GM12878 (cell line): ENCODE measurements around the gene RACGAP1. TPM values are rescaled to one million over a fixed set of nuclear protein-coding genes. Genes with fewer than 3 reads are reported as not detected.

ENCODE experiments used
- ATAC-seq: fragments of 200-7000 bp; cut with Tn5 transposase; 3 replicates; pipeline ENCODE4 v1.9.1; 2020; ENCODE audit warnings: mild to moderate bottlenecking, moderate library complexity
- BruUV-seq: library from RNA; stranded (reverse); fragments of 400-500 nt; replicated peaks from 2 replicates; lab custom pipeline; 2021; lab: Mats Ljungman, UMichigan
- CTCF ChIA-PET: fragments of 300-600 bp; sonication (Branson Sonifier 250); formaldehyde crosslinking; extraction: SDS; loops from one replicate; lab custom pipeline; 2021; ENCODE audit warnings: inconsistent platforms; lab: Yijun Ruan, JAX
- POLR2A ChIA-PET: fragments of 350-600 bp; formaldehyde crosslinking; extraction: SDS; loops from one replicate; lab custom pipeline; 2021; ENCODE audit warnings: inconsistent platforms; lab: Charles Lee
- RAD21 ChIA-PET: fragments of 300-600 bp; sonication (Branson Sonifier 250); formaldehyde crosslinking; loops from one replicate; lab custom pipeline; 2023; ENCODE audit warnings: antibody characterized with exemption; ENCODE audit not compliant: unreplicated experiment; lab: Charles Lee
- SMC1A ChIA-PET: fragments of 300-600 bp; sonication (Branson Sonifier 250); formaldehyde crosslinking; loops from one replicate; lab custom pipeline; 2023; ENCODE audit not compliant: unreplicated experiment, uncharacterized antibody; lab: Charles Lee
- DNase-seq: peaks from one replicate; pipeline ENCODE4 v3.0.0-alpha.2; 2011; ENCODE audit warnings: low read depth, low spot score
- FAIRE-seq: peaks from 3 replicates; lab custom pipeline; 2011; peaks lifted over from hg19 to GRCh38; lab: Jason Lieb, UNC
- H2AFZ ChIP-seq: 2 replicates; pipeline ENCODE4 v1.6.0; 2011; ENCODE audit warnings: low read depth, low read length, control low read depth; ENCODE audit not compliant: control insufficient read depth
- H3K27ac ChIP-seq: 2 replicates; pipeline ENCODE4 v1.5.1; 2011; ENCODE audit warnings: control low read depth; ENCODE audit not compliant: control insufficient read depth, insufficient read depth
- H3K27me3 ChIP-seq, 2 experiments: replicated peaks in 1 of 2; 2 replicates each; pipeline versions ENCODE4 v1.6.0 to v1.6.1; 2011; ENCODE audit warnings: low read length in 1 of 2; ENCODE audit not compliant: control insufficient read depth in 2 of 2, insufficient read depth in 2 of 2
- H3K36me3 ChIP-seq, 2 experiments: 2 replicates each; pipeline ENCODE4 v1.5.1; 2011; ENCODE audit warnings: low read length in 1 of 2; ENCODE audit not compliant: control insufficient read depth in 2 of 2, insufficient read depth in 2 of 2
- H3K4me1 ChIP-seq: 2 replicates; pipeline ENCODE4 v1.6.1; 2011; ENCODE audit warnings: mild to moderate bottlenecking, low read length, moderate library complexity, mixed read lengths; ENCODE audit not compliant: control insufficient read depth, insufficient read depth
- H3K4me2 ChIP-seq: 2 replicates; pipeline ENCODE4 v1.6.0; 2011; ENCODE audit warnings: control low read depth; ENCODE audit not compliant: control insufficient read depth, insufficient read depth
- H3K4me3 ChIP-seq: fragments of 200-600 bp; sonication (generic); 2 replicates; pipeline ENCODE4 v1.5.1; 2016
- H3K79me2 ChIP-seq: 2 replicates; pipeline ENCODE4 v1.6.0; 2011; ENCODE audit warnings: low read length; ENCODE audit not compliant: control insufficient read depth, insufficient read depth
- H3K9ac ChIP-seq: 2 replicates; pipeline ENCODE4 v1.8.0; 2011; ENCODE audit warnings: low read length, control low read depth, mixed read lengths; ENCODE audit not compliant: control insufficient read depth, insufficient read depth
- H3K9me3 ChIP-seq: replicated peaks from 3 replicates; pipeline ENCODE4 v1.5.1; 2011; ENCODE audit warnings: mild to moderate bottlenecking, low read length; ENCODE audit not compliant: control insufficient read depth, insufficient read depth
- H4K20me1 ChIP-seq: 2 replicates; pipeline ENCODE4 v1.6.0; 2011; ENCODE audit not compliant: control insufficient read depth, insufficient read depth
- ATF7 ChIP-seq: fragments of 450-650 bp; IDR thresholded peaks from 2 replicates; pipeline ENCODE4 v1.6.1; 2016; ENCODE audit warnings: low read depth, mild to moderate bottlenecking
- BCL11A ChIP-seq: IDR thresholded peaks from 2 replicates; pipeline ENCODE4 v1.6.1; 2011; ENCODE audit warnings: low read depth, low read length
- BCLAF1 ChIP-seq: fragments of 450-650 bp; IDR thresholded peaks from 2 replicates; pipeline ENCODE4 v1.6.1; 2017; ENCODE audit warnings: antibody characterized with exemption, mild to moderate bottlenecking, moderate library complexity
- EED ChIP-seq: sonication (generic); IDR thresholded peaks from 2 replicates; pipeline ENCODE4 v1.6.1; 2016; ENCODE audit warnings: antibody characterized with exemption, low read depth
- EGR1 ChIP-seq, 2 experiments: IDR thresholded peaks; 1 replicate in 1 of 2; 2 replicates in 1 of 2; pipeline ENCODE4 v1.6.1; 2011 to 2012; ENCODE audit warnings: low read depth in 2 of 2, low read length in 2 of 2, borderline replicate concordance in 1 of 2, mild to moderate bottlenecking in 1 of 2, moderate library complexity in 1 of 2
- HDAC6 ChIP-seq: fragments of 200-600 bp; sonication (generic); IDR thresholded peaks from one replicate; pipeline ENCODE4 v1.8.0; 2017; ENCODE audit warnings: antibody characterized with exemption; ENCODE audit not compliant: unreplicated experiment
- KLF5 ChIP-seq: fragments of 450-650 bp; IDR thresholded peaks from 2 replicates; pipeline ENCODE4 v1.6.1; 2014; ENCODE audit warnings: mild to moderate bottlenecking; ENCODE audit not compliant: partially characterized antibody
- MXI1 ChIP-seq: fragments of 150-350 bp; IDR thresholded peaks from 2 replicates; pipeline ENCODE4 v1.6.1; 2011; ENCODE audit warnings: low read depth, mild to moderate bottlenecking, inconsistent platforms, low read length, improper control_type of control experiment
- SUPT20H ChIP-seq: IDR thresholded peaks from 2 replicates; pipeline ENCODE4 v1.6.1; 2011; ENCODE audit warnings: low read depth, mild to moderate bottlenecking, low read length, moderate library complexity, borderline replicate concordance; ENCODE audit not compliant: control insufficient read depth
- ZBTB4 ChIP-seq: fragments of 450-650 bp; formaldehyde crosslinking; IDR thresholded peaks from 2 replicates; pipeline ENCODE4 v1.4.0; 2022; ENCODE audit warnings: mild to moderate bottlenecking, moderate library complexity
- WGBS: methylation state at CpG from one replicate; pipeline ENCODE4 v1.1.6; 2016; ENCODE audit warnings: low lambda C conversion rate; ENCODE audit not compliant: insufficient replicate concordance, insufficient coverage; ENCODE audit errors: missing lambda C conversion rate; 5-methylcytosine and 5-hydroxymethylcytosine counted together
- in situ Hi-C: fragments of 300-500 bp; cut with MboI; formaldehyde crosslinking; loops from 9 replicates; pipeline ENCODE4 v1.14.3; 2018; ENCODE audit warnings: mixed read lengths
- intact Hi-C: fragments of 100-400 bp; cut with micrococcal nuclease; formaldehyde crosslinking; loops from one replicate; pipeline ENCODE4 v1.14.2; 2022; ENCODE audit not compliant: unreplicated experiment
- polyA plus RNA-seq, 11 experiments: library from polyadenylated mRNA; depleted of rRNA in 4 of 11; unstranded in 6 of 11; stranded (reverse) in 5 of 11; fragments of >200 nt; fragmentation: Nextera tagmentation in 4 of 11; fragmentation: Illumina TruSeq in 1 of 11; extraction: Ambion mirVana in 4 of 11; extraction: Trizol in 1 of 11; gene quantifications; 1 replicate in 1 of 11; 2 replicates in 10 of 11; pipeline versions ENCODE4 v1.2.1 to v1.2.3, GENCODE V29; 2011 to 2016; ENCODE audit warnings: inconsistent platforms in 2 of 11, missing spikeins in 2 of 11, low read depth in 1 of 11
- total RNA-seq, 4 experiments: library from RNA; depleted of rRNA in 3 of 4; stranded (reverse); fragments of >200 nt in 3 of 4; fragmentation: Illumina TruSeq in 1 of 4; extraction: Trizol in 1 of 4; gene quantifications; 2 replicates each; pipeline versions ENCODE4 v1.2.1 to v1.2.3, GENCODE V29; 2013 to 2021

RACGAP1 gene
- total and polyA plus RNA-seq, 10 of the 15 experiments (the other 5 are each of a cell fraction or from before 2014, with no cell fraction given): 32.4 to 87.9 (median 76.2) TPM

- TF ChIP-seq MXI1: no peak
These were observed 18.6 kb upstream of the RACGAP1 start (continued) for GRCh38 chr12:50043854-50044253.

GRCh38 chr12:50043308-50043707, 18.0 kb upstream of the RACGAP1 start:
- in situ Hi-C loops (no loop called here), intact Hi-C loops (no loop called here)
- RAD21 ChIA-PET: no interaction called here
- DNase-seq: no peak
- no peak overlapping the region for H2AFZ ChIP-seq
- H3K9me3 ChIP-seq: no peaks in the 10 kb centered on the region
- FAIRE-seq: no peak
- no peak overlapping the region for H3K9ac ChIP-seq
- no peak overlapping the region for H3K27ac ChIP-seq
- no peaks in the 10 kb centered on the region for H4K20me1 ChIP-seq
- H3K4me1 ChIP-seq: no peaks in the 10 kb centered on the region
- TF ChIP-seq SUPT20H (no peak), HDAC6 (no peak), KLF5 (no peak), BCL11A (no peak), ATF7 (no peak), EED (no peak), BCLAF1 (no peak), ZBTB4 (no peak), EGR1 (IDR thresholded peaks at IDR 0.05; ENCODE audit: borderline replicate concordance in 1 of 2, low read depth in 2 of 2, low read length in 2 of 2) (no peak)
- TF ChIP-seq, all 136 proteins: peak for 0
- no peaks in the 10 kb centered on the region for H3K27me3 ChIP-seq
- 89% methylated on average over 2 of the region's 2 CpGs for WGBS
- no peak overlapping the region for H3K4me2 ChIP-seq
- no peak for ATAC-seq
- no peaks in the 10 kb centered on the region for H3K79me2 ChIP-seq
- ChIA-PET POLR2A (interaction anchor here (0.6 kb wide), 1 partner anchor 378 kb away, joined by 3 read pairs; no protein-coding TSS in a partner anchor), CTCF (interaction anchor here (0.6 to 1.9 kb wide), 6 partner anchors 25 to 1804 kb away, joined by 3 to 6 read pairs (median 3); no protein-coding TSS in a partner anchor), SMC1A (no interaction called here)
- H3K4me3 ChIP-seq: no peak overlapping the region
- H3K36me3 ChIP-seq: no peaks in the 10 kb centered on the region
- BruUV-seq: no TSS peak
